ENCODE measurements around the gene GOPC.

GRCh38 chr6:117613920-117614560, 11.7 kb upstream of the GOPC start:
- TF ChIP-seq CTCF (IDR thresholded peaks at IDR 0.05): no peak
- no peak for TF ChIP-seq POLR2A (IDR thresholded peaks at IDR 0.05)
